Measurements from ENCODE around the gene CYB561A3.

Gene CYB561A3

GRCh38 chr11:61325649-61326414 is 35.9 kb downstream of the CYB561A3 start:
- no peak for DNase-seq (ENCODE audit: low spot score)

- DNase-seq (ENCODE audit: low spot score) = no peak
These were observed 46.4 kb downstream of the CYB561A3 start for GRCh38 chr11:61315260-61315659.

GRCh38 chr11:61310749-61311148 is 50.9 kb downstream of the CYB561A3 start:
- DNase-seq (ENCODE audit: low spot score) = no peak

- DNase-seq (ENCODE audit: low spot score) = no peak
These were observed 51.9 kb downstream of the CYB561A3 start for GRCh38 chr11:61309739-61310138.

GRCh38 chr11:61309141-61309540 is 52.5 kb downstream of the CYB561A3 start:
- DNase-seq (ENCODE audit: low spot score) = no peak

- DNase-seq (ENCODE audit: low spot score) = no peak
These were observed 54.3 kb downstream of the CYB561A3 start for GRCh38 chr11:61307354-61307753.

GRCh38 chr11:61306221-61306620 is 55.5 kb downstream of the CYB561A3 start:
- no peak for DNase-seq (ENCODE audit: low spot score)

- no peak for DNase-seq (ENCODE audit: low spot score)
These were observed 56.3 kb downstream of the CYB561A3 start for GRCh38 chr11:61305417-61305816.

GRCh38 chr11:61303725-61304124 is 58.0 kb downstream of the CYB561A3 start:
- no peak for DNase-seq (ENCODE audit: low spot score)

- no peak for DNase-seq (ENCODE audit: low spot score)
These were observed 59.1 kb downstream of the CYB561A3 start for GRCh38 chr11:61302550-61302949.
